Stomach (tissue), 4 donors: Measurements from ENCODE around the gene C1orf198.

Experiments
- POLR2AphosphoS5 ChIP-seq, 3 donors: sonication (generic); formaldehyde crosslinking; IDR thresholded peaks; one replicate each; pipeline ENCODE4 v1.6.1; 2016; ENCODE audit warnings: antibody characterized with exemption in 3 of 3
- TF ChIP-seq, protein P1 (sequence below), 7 experiments: fragments of 450-650 bp in 4 of 7; fragments of 200-600 bp in 3 of 7; sonication (generic) in 3 of 7; IDR thresholded peaks; one replicate each; pipeline ENCODE4 v1.5.1; 2016 to 2019; ENCODE audit warnings: antibody characterized with exemption in 7 of 7, control low read depth in 2 of 7, mild to moderate bottlenecking in 1 of 7

DNA sequence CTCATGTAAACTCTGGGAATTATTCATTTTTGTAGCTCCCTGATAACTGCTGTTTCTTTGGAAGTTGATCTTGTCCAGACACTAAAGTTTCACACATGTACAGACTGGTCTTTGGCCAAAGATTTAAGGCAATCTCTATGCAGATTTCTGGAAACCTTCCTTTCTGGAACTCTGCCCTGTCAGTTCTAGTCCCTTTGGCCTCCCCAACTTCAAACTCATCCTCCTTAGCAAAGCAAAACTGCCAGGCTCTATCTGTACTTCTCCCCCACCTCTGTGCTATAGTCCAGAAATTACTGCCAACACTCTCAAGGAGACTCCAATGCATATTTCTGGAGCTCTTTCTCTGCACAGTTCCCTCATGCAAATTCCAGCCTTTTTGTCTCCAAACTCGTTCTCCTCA is 36.5 kb downstream of the C1orf198 start:
- TF ChIP-seq, protein P1, sequence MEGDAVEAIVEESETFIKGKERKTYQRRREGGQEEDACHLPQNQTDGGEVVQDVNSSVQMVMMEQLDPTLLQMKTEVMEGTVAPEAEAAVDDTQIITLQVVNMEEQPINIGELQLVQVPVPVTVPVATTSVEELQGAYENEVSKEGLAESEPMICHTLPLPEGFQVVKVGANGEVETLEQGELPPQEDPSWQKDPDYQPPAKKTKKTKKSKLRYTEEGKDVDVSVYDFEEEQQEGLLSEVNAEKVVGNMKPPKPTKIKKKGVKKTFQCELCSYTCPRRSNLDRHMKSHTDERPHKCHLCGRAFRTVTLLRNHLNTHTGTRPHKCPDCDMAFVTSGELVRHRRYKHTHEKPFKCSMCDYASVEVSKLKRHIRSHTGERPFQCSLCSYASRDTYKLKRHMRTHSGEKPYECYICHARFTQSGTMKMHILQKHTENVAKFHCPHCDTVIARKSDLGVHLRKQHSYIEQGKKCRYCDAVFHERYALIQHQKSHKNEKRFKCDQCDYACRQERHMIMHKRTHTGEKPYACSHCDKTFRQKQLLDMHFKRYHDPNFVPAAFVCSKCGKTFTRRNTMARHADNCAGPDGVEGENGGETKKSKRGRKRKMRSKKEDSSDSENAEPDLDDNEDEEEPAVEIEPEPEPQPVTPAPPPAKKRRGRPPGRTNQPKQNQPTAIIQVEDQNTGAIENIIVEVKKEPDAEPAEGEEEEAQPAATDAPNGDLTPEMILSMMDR (IDR thresholded peaks at IDR 0.05): no peak
- TF ChIP-seq POLR2AphosphoS5 (IDR thresholded peaks at IDR 0.05): no peak
